Measurements from ENCODE around the gene TMSB10.
"Not testable (repeated sequence)": the region's sequence is repeated elsewhere in the genome, so short reads cannot be mapped to it uniquely, and the experiment has no call there.

TMSB10 gene

GRCh38 chr2:84870306-84870705 is 35.1 kb upstream of the TMSB10 start:
- Histone ChIP-seq H3K27me3 (replicated peaks; ENCODE audit: control insufficient read depth, insufficient read depth, low read length) (peaks cover 2% of the 10 kb centered on the region; the same call in 1 of the 2 replicates), H3K36me3 (ENCODE audit: control insufficient read depth, insufficient read depth, low read length) (no peaks in the 10 kb centered on the region), H3K4me3 (replicated peaks; ENCODE audit: low read depth, low read length) (no peak overlapping the region)
- DNase-seq (ENCODE audit: extremely low read depth, insufficient read length): no peak
- peak; percentile 32 for TF ChIP-seq CTCF (IDR thresholded peaks at IDR 0.05; ENCODE audit: insufficient read depth, low read length, poor library complexity, severe bottlenecking)

GRCh38 chr2:84872691-84873090 is 32.8 kb upstream of the TMSB10 start:
- not testable (repeated sequence) for H3K4me3 ChIP-seq (replicated peaks; ENCODE audit: low read depth, low read length); H3K36me3 ChIP-seq (ENCODE audit: control insufficient read depth, insufficient read depth, low read length); DNase-seq (ENCODE audit: extremely low read depth, insufficient read length); H3K27me3 ChIP-seq (replicated peaks; ENCODE audit: control insufficient read depth, insufficient read depth, low read length)

- no peaks in the 10 kb centered on the region for H3K36me3 ChIP-seq (ENCODE audit: control insufficient read depth, insufficient read depth, low read length)
- H3K27me3 ChIP-seq (replicated peaks; ENCODE audit: control insufficient read depth, insufficient read depth, low read length): no peaks in the 10 kb centered on the region; the same call in 1 of the 2 replicates
- TF ChIP-seq CTCF (IDR thresholded peaks at IDR 0.05; ENCODE audit: insufficient read depth, low read length, poor library complexity, severe bottlenecking): no peak
- H3K4me3 ChIP-seq (replicated peaks; ENCODE audit: low read depth, low read length): no peak overlapping the region
- DNase-seq (ENCODE audit: extremely low read depth, insufficient read length): no peak
Measured at GRCh38 chr2:84873350-84873749, 32.1 kb upstream of the TMSB10 start.

- DNase-seq (ENCODE audit: extremely low read depth, insufficient read length): no peak
- Histone ChIP-seq H3K27me3 (replicated peaks; ENCODE audit: control insufficient read depth, insufficient read depth, low read length) (no peaks in the 10 kb centered on the region; the same call in 1 of the 2 replicates), H3K36me3 (ENCODE audit: control insufficient read depth, insufficient read depth, low read length) (no peaks in the 10 kb centered on the region), H3K4me3 (replicated peaks; ENCODE audit: low read depth, low read length) (no peak overlapping the region)
- TF ChIP-seq CTCF (IDR thresholded peaks at IDR 0.05; ENCODE audit: insufficient read depth, low read length, poor library complexity, severe bottlenecking): no peak
Measured at GRCh38 chr2:84874381-84875212, 30.9 kb upstream of the TMSB10 start.

- Histone ChIP-seq H3K36me3 (ENCODE audit: control insufficient read depth, insufficient read depth, low read length) (no peaks in the 10 kb centered on the region), H3K4me3 (replicated peaks; ENCODE audit: low read depth, low read length) (no peak overlapping the region), H3K27me3 (replicated peaks; ENCODE audit: control insufficient read depth, insufficient read depth, low read length) (no peaks in the 10 kb centered on the region; the same call in none of the 2 replicates)
- TF ChIP-seq CTCF (IDR thresholded peaks at IDR 0.05; ENCODE audit: insufficient read depth, low read length, poor library complexity, severe bottlenecking): no peak
- DNase-seq (ENCODE audit: extremely low read depth, insufficient read length): no peak
Measured at GRCh38 chr2:84875213-84875560, 30.3 kb upstream of the TMSB10 start.

- not testable (repeated sequence) for H3K36me3 ChIP-seq (ENCODE audit: control insufficient read depth, insufficient read depth, low read length); H3K4me3 ChIP-seq (replicated peaks; ENCODE audit: low read depth, low read length); DNase-seq (ENCODE audit: extremely low read depth, insufficient read length); H3K27me3 ChIP-seq (replicated peaks; ENCODE audit: control insufficient read depth, insufficient read depth, low read length)
Measured at GRCh38 chr2:84875619-84876018, 29.8 kb upstream of the TMSB10 start.

All from GM06990 (cell line).